H7 (cell line): ENCODE results near the gene COA8. TPM values are rescaled to one million over a fixed set of nuclear protein-coding genes. Genes with fewer than 3 reads are reported as not detected.
A peak's percentile ranks its signal among the peaks of the same experiment; 100 is the strongest.

Experiments
- DNase-seq: peaks from one replicate; pipeline ENCODE4 v3.0.0; 2012
- H3K27me3 ChIP-seq: 2 replicates; pipeline ENCODE4 v1.6.0; 2011; ENCODE audit warnings: mild to moderate bottlenecking, low read length; ENCODE audit not compliant: control insufficient read depth, insufficient read depth
- H3K36me3 ChIP-seq: replicated peaks from 2 replicates; pipeline ENCODE4 v1.5.1; 2011; ENCODE audit warnings: low read length; ENCODE audit not compliant: control insufficient read depth, insufficient read depth
- H3K4me3 ChIP-seq: 2 replicates; pipeline ENCODE4 v1.5.1; 2011; ENCODE audit warnings: low read depth, mild to moderate bottlenecking, control low read depth, low read length, moderate library complexity; ENCODE audit not compliant: insufficient read depth
- total RNA-seq: library from RNA; depleted of rRNA; stranded (reverse); fragments of >200 nt; shearing (Covaris generic); gene quantifications from 2 replicates; pipeline ENCODE4 v1.2.3, GENCODE V29; 2014

Gene COA8
- total RNA-seq, 1 experiment from 2014 or later = 15.8 TPM

- no peak for DNase-seq
- Histone ChIP-seq H3K36me3 (no peaks in the 10 kb centered on the region), H3K27me3 (no peaks in the 10 kb centered on the region; the same call in 1 of the 2 replicates)
Measured at GRCh38 chr14:103539056-103539825, 23.5 kb upstream of the COA8 start.

GRCh38 chr14:103540821-103541708, 21.7 kb upstream of the COA8 start:
- H3K27me3 ChIP-seq = no peaks in the 10 kb centered on the region; the same call in 1 of the 2 replicates
- no peak for DNase-seq
- H3K4me3 ChIP-seq = no peak overlapping the region
- H3K36me3 ChIP-seq = no peaks in the 10 kb centered on the region

More at GRCh38 chr14:103539056-103539825, 23.5 kb upstream of the COA8 start:
- no peak overlapping the region for H3K4me3 ChIP-seq

- Histone ChIP-seq H3K27me3 (no peaks in the 10 kb centered on the region; the same call in 1 of the 2 replicates), H3K4me3 (peak overlapping the region; percentile 4; the same call in 1 of the 2 replicates), H3K36me3 (no peaks in the 10 kb centered on the region)
- peak; percentile 91 for DNase-seq
Measured at GRCh38 chr14:103541709-103542604, 20.8 kb upstream of the COA8 start.

- no peaks in the 10 kb centered on the region; the same call in 1 of the 2 replicates for H3K27me3 ChIP-seq
- DNase-seq = peak; percentile 98
- H3K36me3 ChIP-seq = no peaks in the 10 kb centered on the region
- H3K4me3 ChIP-seq = peak overlapping the region; percentile 4; the same call in 1 of the 2 replicates
Measured at GRCh38 chr14:103542605-103543088, 20.1 kb upstream of the COA8 start.

- Histone ChIP-seq H3K4me3 (no peak overlapping the region), H3K36me3 (no peaks in the 10 kb centered on the region), H3K27me3 (no peaks in the 10 kb centered on the region)
- no peak for DNase-seq
Measured at GRCh38 chr14:103543140-103543539, 19.6 kb upstream of the COA8 start.

GRCh38 chr14:103543721-103544387, 18.9 kb upstream of the COA8 start:
- DNase-seq = peak; percentile 63
- Histone ChIP-seq H3K36me3 (no peaks in the 10 kb centered on the region), H3K4me3 (no peak overlapping the region), H3K27me3 (no peaks in the 10 kb centered on the region)

GRCh38 chr14:103544388-103545218, 18.2 kb upstream of the COA8 start:
- DNase-seq = peak; percentile 73
- Histone ChIP-seq H3K27me3 (no peaks in the 10 kb centered on the region), H3K4me3 (no peak overlapping the region), H3K36me3 (no peaks in the 10 kb centered on the region)

- Histone ChIP-seq H3K27me3 (no peaks in the 10 kb centered on the region), H3K36me3 (no peaks in the 10 kb centered on the region), H3K4me3 (no peak overlapping the region)
- peak; percentile 57 for DNase-seq
Measured at GRCh38 chr14:103545219-103545914, 17.4 kb upstream of the COA8 start.

GRCh38 chr14:103545915-103546651, 16.7 kb upstream of the COA8 start:
- Histone ChIP-seq H3K27me3 (no peaks in the 10 kb centered on the region), H3K4me3 (no peak overlapping the region), H3K36me3 (no peaks in the 10 kb centered on the region)
- DNase-seq = peak; percentile 65

GRCh38 chr14:103546652-103547454, 15.9 kb upstream of the COA8 start:
- Histone ChIP-seq H3K36me3 (no peaks in the 10 kb centered on the region), H3K4me3 (no peak overlapping the region), H3K27me3 (no peaks in the 10 kb centered on the region)
- peak; percentile 98 for DNase-seq

- peak; percentile 51 for DNase-seq
- Histone ChIP-seq H3K27me3 (no peaks in the 10 kb centered on the region), H3K36me3 (no peaks in the 10 kb centered on the region), H3K4me3 (no peak overlapping the region)
Measured at GRCh38 chr14:103547455-103547940, 15.3 kb upstream of the COA8 start.
